ENCODE measurements around the gene MATK.

Gene MATK

DNA sequence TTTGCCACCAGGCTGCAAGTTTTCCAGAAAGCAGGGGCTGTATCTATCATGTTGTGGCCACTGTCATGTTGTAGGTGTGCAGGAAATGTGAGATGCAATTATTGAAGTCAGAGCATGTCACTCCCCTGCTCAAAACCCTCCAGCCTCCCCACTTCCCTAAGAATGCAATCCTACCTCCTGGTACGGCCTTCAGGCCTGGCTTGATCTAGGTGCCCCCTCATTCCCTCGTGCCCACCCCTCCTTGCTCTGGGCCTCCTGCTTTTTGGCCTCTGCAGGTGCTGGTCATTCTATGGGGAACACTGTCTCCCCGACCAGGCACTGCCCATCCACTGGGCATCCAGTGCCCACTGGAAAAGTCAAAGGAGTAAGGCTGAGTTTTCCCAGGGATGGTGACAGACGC is 28.5 kb upstream of the MATK start:
- DNase-seq, result no peak

- no peak for DNase-seq
Measured at GRCh38 chr19:3813473-3814392, 27.6 kb upstream of the MATK start.

- no peak for DNase-seq
Measured at GRCh38 chr19:3810708-3811355, 24.7 kb upstream of the MATK start.

- DNase-seq, result no peak
Measured at GRCh38 chr19:3809881-3810707, 23.9 kb upstream of the MATK start.

GRCh38 chr19:3808420-3809143 is 22.4 kb upstream of the MATK start:
- DNase-seq, result no peak

DNA sequence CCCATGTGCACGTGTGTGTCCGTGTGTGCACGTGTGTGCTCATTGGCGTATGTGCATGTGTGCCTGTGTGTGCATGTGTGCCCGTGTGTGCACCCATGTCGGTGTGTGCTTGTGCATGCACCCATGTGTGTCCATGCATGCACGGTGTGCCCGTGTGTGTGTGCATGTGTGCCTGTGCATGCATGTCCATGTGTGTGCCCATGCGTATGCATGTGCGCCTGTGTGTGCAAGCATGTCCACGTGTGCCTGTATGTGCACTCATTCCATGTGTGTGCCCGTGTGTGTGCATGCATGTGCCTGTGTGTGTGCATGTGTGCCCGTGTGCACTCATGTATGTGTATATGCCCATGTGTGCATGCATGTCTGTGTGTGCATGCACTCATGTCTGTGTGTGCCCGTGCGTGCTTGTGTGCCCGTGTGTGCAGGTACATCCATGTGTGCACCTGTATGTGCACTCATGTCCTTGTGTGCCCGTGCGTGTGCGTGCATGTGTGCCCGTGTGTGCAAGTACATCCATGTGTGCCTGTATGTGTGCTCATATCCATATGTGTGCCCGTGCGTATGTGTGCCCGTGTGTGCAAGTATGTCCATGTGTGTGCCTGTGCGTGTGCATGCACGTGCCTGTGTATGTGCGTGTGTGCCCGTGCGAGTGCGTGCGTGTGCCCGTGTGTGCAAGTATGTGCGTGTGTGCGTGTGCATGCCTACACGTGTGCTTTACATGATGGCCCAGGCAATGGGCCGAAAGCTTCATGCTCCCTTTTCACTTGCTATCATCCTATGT is 21.6 kb upstream of the MATK start:
- no peak for DNase-seq

DNA sequence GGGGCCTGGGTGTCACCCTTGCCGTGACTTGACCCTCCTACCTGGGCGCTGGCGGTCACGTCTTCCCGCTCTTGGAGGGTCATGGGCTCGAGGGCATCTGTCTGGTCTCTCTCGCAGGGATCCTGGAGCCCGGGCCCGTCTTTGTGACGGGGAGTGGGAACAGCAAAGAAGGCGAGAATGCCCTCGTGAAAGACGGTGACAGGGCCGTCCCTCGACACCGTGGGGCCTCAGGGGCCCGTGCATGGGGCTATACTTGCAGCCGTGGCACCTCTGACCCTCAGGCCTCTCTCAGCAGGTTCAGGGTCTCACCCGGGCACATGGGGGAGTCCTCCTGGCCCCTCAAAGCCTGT is 20.9 kb upstream of the MATK start:
- DNase-seq, result no peak

DNA sequence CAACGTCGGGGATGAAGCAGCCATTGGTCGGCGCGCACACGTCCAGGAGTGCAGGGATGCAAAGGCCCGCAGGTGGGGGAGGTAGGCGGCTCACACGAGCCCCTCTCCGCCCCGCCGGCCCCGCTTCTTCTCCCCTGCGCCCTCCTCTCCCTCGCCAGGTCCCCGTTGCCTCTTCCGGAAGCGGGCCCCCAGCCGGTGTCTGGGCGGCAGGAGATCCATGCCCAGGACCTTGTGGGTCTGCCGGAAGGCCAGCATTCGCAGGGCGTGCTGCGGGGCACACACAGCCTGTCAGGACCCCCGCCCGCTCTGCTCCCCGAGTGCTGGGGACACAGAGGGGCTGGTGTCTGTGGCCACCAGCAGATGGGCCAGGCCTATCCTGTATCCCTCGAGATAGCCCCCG is 19.7 kb upstream of the MATK start:
- DNase-seq, result no peak

DNA sequence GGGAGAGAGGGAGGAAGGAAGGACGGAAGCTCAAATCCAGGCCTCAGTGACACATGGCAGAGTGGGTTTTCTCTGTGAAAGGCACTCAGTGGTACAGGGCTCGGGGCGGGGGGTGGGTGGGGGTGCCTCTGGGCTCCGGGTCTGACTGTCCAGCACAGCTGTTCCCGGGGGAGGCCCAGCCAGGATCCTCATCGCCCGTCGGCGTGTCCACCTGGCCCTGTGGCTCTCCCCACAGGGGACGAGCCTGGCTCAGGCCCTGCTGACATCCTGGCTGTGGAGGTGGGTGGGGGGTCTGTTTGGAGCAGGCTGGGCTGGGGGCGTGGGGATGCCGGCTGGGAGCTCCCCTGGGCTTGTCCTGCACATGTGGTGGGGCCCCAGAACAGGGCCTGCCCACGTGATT is 18.2 kb upstream of the MATK start:
- DNase-seq, result no peak

GRCh38 chr19:3803986-3804385 is 17.8 kb upstream of the MATK start:
- DNase-seq, result no peak

DNA sequence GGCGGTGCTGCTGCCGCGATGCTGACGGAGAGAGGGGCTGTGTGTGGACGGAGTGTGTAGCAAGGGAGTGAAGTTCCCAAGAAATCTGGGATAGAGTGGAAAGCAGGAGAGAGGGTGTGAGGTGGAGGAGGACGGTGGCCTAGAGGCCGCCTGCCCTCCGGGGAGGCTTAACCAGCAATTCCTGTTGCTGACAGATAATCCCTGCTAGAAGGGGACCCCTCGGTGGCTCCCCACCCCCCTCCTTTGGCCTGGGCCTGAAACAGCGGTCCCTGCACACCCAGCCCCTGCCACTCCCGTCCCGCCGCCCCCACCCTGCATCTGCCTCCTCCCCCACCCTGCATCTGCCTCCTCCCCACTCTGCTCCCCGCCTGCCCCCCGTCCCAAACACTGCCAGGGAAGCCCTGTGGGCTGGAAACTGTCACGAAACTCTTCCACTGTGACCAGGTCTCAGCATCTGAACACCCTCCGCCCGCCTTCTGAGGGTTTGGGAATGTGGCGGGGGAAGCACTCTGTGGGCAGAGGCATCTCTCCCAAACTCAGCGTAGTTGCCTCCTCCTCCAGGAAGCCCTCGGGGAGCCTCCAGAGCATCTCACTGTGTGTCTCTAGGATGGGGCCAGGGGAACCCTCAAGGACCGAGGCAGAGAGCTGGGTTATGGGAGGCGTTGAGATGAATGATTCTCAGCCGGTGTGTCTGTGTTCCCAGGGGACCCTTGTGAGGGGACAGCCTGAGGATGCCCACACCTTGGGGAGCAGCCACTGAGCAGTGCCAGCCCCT is 17.1 kb upstream of the MATK start:
- no peak for DNase-seq

DNA sequence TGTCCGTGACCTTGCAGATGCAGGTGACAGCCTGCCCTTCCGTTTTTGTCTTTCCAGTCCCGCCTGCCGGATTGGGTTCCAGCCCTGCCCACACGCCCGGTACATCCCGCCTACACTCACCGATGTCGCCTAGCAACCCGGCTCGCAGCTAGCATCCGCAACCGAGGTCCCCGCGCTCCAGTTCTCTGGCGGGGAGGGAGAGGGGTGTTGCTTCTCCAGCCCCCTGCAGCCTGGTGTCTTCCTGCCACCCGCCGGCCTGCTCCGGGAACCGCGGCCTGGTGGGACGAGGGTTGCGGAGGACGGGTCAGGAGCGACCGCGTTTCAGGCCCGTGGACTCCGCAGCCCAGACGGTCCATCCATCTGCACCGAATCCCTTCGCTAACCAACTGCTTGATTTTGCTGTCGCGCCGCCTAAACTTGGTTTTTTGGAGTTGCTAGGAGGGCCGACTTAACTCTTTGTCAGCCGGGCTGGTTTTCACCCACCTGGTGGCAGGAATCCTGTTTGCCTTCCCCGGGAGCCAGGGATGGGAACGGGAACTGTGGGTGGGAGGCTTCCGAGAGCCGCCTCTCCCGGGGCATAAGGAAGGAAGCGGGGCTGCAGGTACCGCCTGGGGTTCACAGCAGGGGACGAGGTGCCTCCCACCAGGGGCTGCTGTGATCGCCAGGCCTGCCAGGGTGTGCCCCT is 15.4 kb upstream of the MATK start:
- peak; percentile 75 for DNase-seq

- no peak for DNase-seq
Measured at GRCh38 chr19:3800996-3801395, 14.8 kb upstream of the MATK start.

DNA sequence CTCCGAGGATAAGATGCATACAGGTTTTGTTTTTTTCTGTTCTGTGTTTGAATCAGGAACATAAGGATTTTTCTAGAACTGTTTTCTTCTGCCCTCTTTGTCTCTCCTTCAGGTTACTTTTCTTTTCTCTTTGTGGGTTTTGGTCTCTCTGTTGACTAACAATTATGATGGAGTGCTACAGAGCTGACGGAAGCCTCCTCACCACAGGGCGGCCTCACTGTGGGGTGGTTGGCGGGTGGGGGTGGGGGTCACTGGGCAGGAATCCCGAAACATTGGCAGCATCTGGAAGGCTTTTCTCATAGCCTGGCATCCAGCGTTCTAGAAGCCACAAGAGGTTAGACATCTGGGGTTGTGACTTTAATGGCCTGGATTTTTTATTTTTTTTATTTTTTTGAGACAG is 12.0 kb upstream of the MATK start:
- no peak for DNase-seq

GRCh38 chr19:3796358-3796757 is 10.2 kb upstream of the MATK start:
- no peak for DNase-seq

- DNase-seq, result no peak
Measured at GRCh38 chr19:3793799-3794198, 7.6 kb upstream of the MATK start.

- no peak for DNase-seq
Measured at GRCh38 chr19:3792114-3792513, 5.9 kb upstream of the MATK start.

GRCh38 chr19:3790941-3791340 is 4.8 kb upstream of the MATK start:
- DNase-seq, result no peak

GRCh38 chr19:3790209-3790734 is 4.1 kb upstream of the MATK start:
- DNase-seq, result no peak

DNA sequence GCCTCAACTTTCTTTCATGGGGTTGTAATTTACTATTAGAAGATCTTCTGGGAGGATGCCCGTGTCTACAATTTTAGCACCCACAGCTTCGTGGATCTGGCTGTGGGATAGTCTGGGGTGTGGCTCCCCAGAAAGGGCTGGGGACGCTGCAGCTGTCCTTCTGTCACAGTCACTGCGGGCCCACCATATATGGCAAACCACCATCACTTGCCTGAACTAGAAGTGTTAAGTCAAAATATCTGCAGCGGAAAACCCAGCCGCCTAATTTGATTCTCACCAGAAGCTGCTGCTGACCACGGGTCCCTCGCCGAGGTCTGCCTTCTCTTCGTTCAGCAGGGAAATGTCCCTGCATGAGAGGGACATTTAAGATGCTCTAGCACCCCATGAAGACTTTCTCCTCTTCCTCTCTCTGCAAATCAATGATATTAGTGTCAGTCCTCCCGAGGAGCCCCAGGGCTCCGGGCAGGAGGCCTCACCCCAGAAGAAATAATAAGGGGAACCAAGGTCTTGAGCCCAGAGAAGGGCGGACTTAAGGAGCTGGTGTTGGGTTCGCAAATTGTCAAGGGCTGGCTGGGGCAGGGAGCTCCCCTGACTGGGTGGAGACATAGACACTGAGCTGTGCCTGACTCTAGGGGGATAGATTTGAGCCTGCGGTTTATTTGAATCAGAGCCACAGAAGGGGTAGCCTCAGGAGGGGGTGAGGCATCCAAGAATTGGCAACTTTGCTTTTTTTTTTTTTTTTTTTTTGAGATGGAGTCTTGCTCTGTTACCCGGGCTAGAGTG is 3.0 kb upstream of the MATK start:
- no peak for DNase-seq

Measured in right hindlimb (tissue), 1 donor.